ENCODE results near the gene TSPAN18. TPM values are rescaled to one million over a fixed set of nuclear protein-coding genes. Genes with fewer than 3 reads are reported as not detected.

TSPAN18 gene
- total and polyA plus RNA-seq, 2 donors from 2014 or later: 13.8 to 38.1 TPM

GRCh38 chr11:44763121-44763820 is 36.5 kb downstream of the TSPAN18 start:
- no peaks in the 10 kb centered on the region for H3K27me3 ChIP-seq (ENCODE audit: control insufficient read depth, insufficient read depth, low read length)
- FAIRE-seq (no peak), DNase-seq (peak in 4 of 5 donors; percentile 58 to 85 (median 74))
- peaks cover 0 to 6% (median 0%) of the 10 kb centered on the region in 3 donors for H3K9me3 ChIP-seq (ENCODE audit: control insufficient read depth in 2 of 3, insufficient read depth in 1 of 3, low read length in 3 of 3)
- no peak overlapping the region for H3K9ac ChIP-seq (ENCODE audit: low read length in 3 of 3)
- peaks cover 0 to 11% (median 5%) of the 10 kb centered on the region in 3 donors for H3K4me1 ChIP-seq (ENCODE audit: control insufficient read depth in 2 of 3, insufficient read depth in 2 of 3, low read depth in 1 of 3, low read length in 3 of 3)
- no peak for TF ChIP-seq CTCF (IDR thresholded peaks at IDR 0.05; ENCODE audit: borderline replicate concordance, extremely low read depth, insufficient read depth)
- no peak overlapping the region for H3K27ac ChIP-seq (ENCODE audit: low read depth in 2 of 2, low read length in 2 of 2)
- peaks cover 0 to 2% (median 0%) of the 10 kb centered on the region in 3 donors for H3K36me3 ChIP-seq (ENCODE audit: control insufficient read depth in 2 of 3, insufficient read depth in 3 of 3, low read length in 3 of 3)
- no peak overlapping the region for H3K4me3 ChIP-seq (ENCODE audit: low read length in 3 of 3)
- intact Hi-C loops (cut with DNase I): no loop called here

DNA sequence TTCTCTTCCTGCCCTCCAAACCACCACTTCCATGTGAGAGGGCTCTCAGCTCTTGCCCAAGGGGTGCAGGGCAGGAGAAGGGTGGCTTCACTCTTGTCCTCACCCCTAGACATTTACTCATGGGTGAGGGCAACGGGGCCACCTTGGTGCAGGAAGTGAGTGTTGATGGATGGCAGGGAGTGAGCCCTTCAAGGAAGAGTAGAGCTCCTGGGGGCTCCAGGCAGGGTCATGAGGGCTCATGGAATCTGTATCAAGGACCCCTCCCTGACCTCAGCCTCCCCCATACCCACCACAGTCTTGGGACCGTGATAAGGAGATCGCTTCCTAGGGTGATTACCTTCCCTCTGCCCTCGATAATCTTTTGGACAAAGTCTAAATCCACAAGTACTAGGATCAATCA is 37.8 kb downstream of the TSPAN18 start:
- no peaks in the 10 kb centered on the region for H3K27me3 ChIP-seq (ENCODE audit: control insufficient read depth, insufficient read depth, low read length)
- intact Hi-C loops (cut with DNase I): no loop called here
- H3K27ac ChIP-seq (ENCODE audit: low read depth in 2 of 2, low read length in 2 of 2): no peak overlapping the region
- DNase-seq (peak in 1 of 5 donors; percentile 20), FAIRE-seq (no peak)
- H3K4me1 ChIP-seq (ENCODE audit: control insufficient read depth in 2 of 3, insufficient read depth in 2 of 3, low read depth in 1 of 3, low read length in 3 of 3): peaks cover 0 to 11% (median 5%) of the 10 kb centered on the region in 3 donors
- H3K36me3 ChIP-seq (ENCODE audit: control insufficient read depth in 2 of 3, insufficient read depth in 3 of 3, low read length in 3 of 3): peaks cover 0 to 2% (median 0%) of the 10 kb centered on the region in 3 donors
- H3K4me3 ChIP-seq (ENCODE audit: low read length in 3 of 3): no peak overlapping the region
- TF ChIP-seq CTCF (IDR thresholded peaks at IDR 0.05; ENCODE audit: borderline replicate concordance, extremely low read depth, insufficient read depth): no peak
- no peaks in the 10 kb centered on the region for H3K9me3 ChIP-seq (ENCODE audit: control insufficient read depth in 2 of 3, insufficient read depth in 1 of 3, low read length in 3 of 3)
- no peak overlapping the region for H3K9ac ChIP-seq (ENCODE audit: low read length in 3 of 3)

- intact Hi-C loops (cut with DNase I): no loop called here
- Histone ChIP-seq H3K36me3 (ENCODE audit: control insufficient read depth in 2 of 3, insufficient read depth in 3 of 3, low read length in 3 of 3) (peaks cover 0 to 2% (median 0%) of the 10 kb centered on the region in 3 donors), H3K27ac (ENCODE audit: low read depth in 2 of 2, low read length in 2 of 2) (no peak overlapping the region), H3K4me3 (ENCODE audit: low read length in 3 of 3) (no peak overlapping the region), H3K9me3 (ENCODE audit: control insufficient read depth in 2 of 3, insufficient read depth in 1 of 3, low read length in 3 of 3) (no peaks in the 10 kb centered on the region), H3K27me3 (ENCODE audit: control insufficient read depth, insufficient read depth, low read length) (no peaks in the 10 kb centered on the region), H3K9ac (ENCODE audit: low read length in 3 of 3) (no peak overlapping the region), H3K4me1 (ENCODE audit: control insufficient read depth in 2 of 3, insufficient read depth in 2 of 3, low read depth in 1 of 3, low read length in 3 of 3) (peaks cover 0 to 11% (median 5%) of the 10 kb centered on the region in 3 donors)
- DNase-seq (peak in 1 of 5 donors; percentile 28), FAIRE-seq (no peak)
- TF ChIP-seq CTCF (IDR thresholded peaks at IDR 0.05; ENCODE audit: borderline replicate concordance, extremely low read depth, insufficient read depth): no peak
Measured at GRCh38 chr11:44765026-44765595, 38.3 kb downstream of the TSPAN18 start.
